Ovary (tissue), 9 donors: Measurements from ENCODE around the gene VWA5B1. TPM values are rescaled to one million over a fixed set of nuclear protein-coding genes. Genes with fewer than 3 reads are reported as not detected.

Source experiments
- DNase-seq, 5 donors: peaks; one replicate each; pipeline ENCODE4 v3.0.0-alpha.2; 2019 to 2020
- H3K27ac ChIP-seq, 2 donors: fragments of 200-600 bp; one replicate each; pipeline versions ENCODE4 v1.5.1 to v1.8.0; 2019 to 2022
- H3K27me3 ChIP-seq: fragments of 200-600 bp; one replicate; pipeline ENCODE4 v1.8.0; 2022
- H3K36me3 ChIP-seq: fragments of 200-600 bp; sonication (generic); one replicate; pipeline ENCODE4 v1.5.1; 2019
- H3K4me1 ChIP-seq: one replicate; pipeline ENCODE4 v1.8.1; 2013; ENCODE audit warnings: mild to moderate bottlenecking, moderate library complexity; ENCODE audit not compliant: insufficient read depth
- H3K4me3 ChIP-seq: fragments of 200-600 bp; sonication (generic); one replicate; pipeline ENCODE4 v1.5.1; 2017
- H3K9me3 ChIP-seq, 2 donors: fragments of 200-600 bp in 1 of 2; sonication (generic) in 1 of 2; one replicate each; pipeline versions ENCODE4 v1.5.1 to v1.8.1; 2013 to 2019; ENCODE audit warnings: mild to moderate bottlenecking in 1 of 2, moderate library complexity in 1 of 2
- CTCF ChIP-seq, 3 donors: fragments of 450-650 bp in 2 of 3; fragments of 200-600 bp in 1 of 3; IDR thresholded peaks; one replicate each; pipeline versions ENCODE4 v1.5.1 to v1.8.0; 2016 to 2022; ENCODE audit warnings: antibody characterized with exemption in 3 of 3, mild to moderate bottlenecking in 1 of 3
- EP300 ChIP-seq: sonication (generic); formaldehyde crosslinking; IDR thresholded peaks from one replicate; pipeline ENCODE4 v1.6.1; 2017; ENCODE audit warnings: antibody characterized with exemption
- POLR2A ChIP-seq: fragments of 450-650 bp; IDR thresholded peaks from one replicate; pipeline ENCODE4 v1.6.1; 2017; ENCODE audit warnings: antibody characterized with exemption, mild to moderate bottlenecking, moderate library complexity
- WGBS, 3 donors: extraction: QIAGEN DNeasy Blood & Tissue Kit in 1 of 3; methylation state at CpG; one replicate each; pipeline versions ENCODE4 v1.1.5 to v1.1.7; 2013 to 2017; 5-methylcytosine and 5-hydroxymethylcytosine counted together
- intact Hi-C, 4 donors: fragments of 100-400 bp; cut with DNase I; formaldehyde crosslinking; loops; one replicate each; pipeline versions ENCODE4 v1.11.0 to v1.15.1; 2022 to 2023
- polyA plus RNA-seq, 2 donors: library from polyadenylated mRNA; stranded (reverse); fragments of 200-250 nt in 1 of 2; fragments of 350-450 nt in 1 of 2; fragmentation: Illumina TruSeq in 1 of 2; extraction: RNeasy Lipid Tissue Mini Kit (QIAGEN cat#74804) in 1 of 2; gene quantifications; one replicate each; pipeline ENCODE4 v1.2.3, GENCODE V29; 2013 to 2014
- total RNA-seq, 7 donors: library from RNA; depleted of rRNA in 2 of 7; stranded (reverse); fragments of >200 nt in 2 of 7; fragmentation: NEBNext Ultra II Directional in 3 of 7; extraction: Animal tissue kit (Norgen Biotek cat#: 25700) in 3 of 7; gene quantifications; one replicate each; pipeline versions ENCODE4 v1.1.0 to v1.2.4, GENCODE V29; 2016 to 2023
- donor health status: DM: no; HTN: no; CAD: no; lungs with moderate emphysema.
- donor health status: DM: no; HTN: no; CAD: no.
- donor health status: Bipolar disorder and iron deficiency.
- donor health status: DM: yes; HTN: yes; CAD: no.
- donor health status: DM: no; HTN: no; CAD: no.
- donor health status: DM: yes; HTN: yes; CAD: no.

VWA5B1 gene
- total and polyA plus RNA-seq, 9 donors, result 0.10 to 1.5 (median 0.21) TPM; not detected in 5

- no peaks in the 10 kb centered on the region for H3K4me1 ChIP-seq
- H3K36me3 ChIP-seq, result no peaks in the 10 kb centered on the region
- no peaks in the 10 kb centered on the region for H3K27me3 ChIP-seq
- H3K9me3 ChIP-seq, result no peaks in the 10 kb centered on the region
- intact Hi-C loops, result no loop called here
- DNase-seq, result no peak
- TF ChIP-seq EP300 (no peak), CTCF (IDR thresholded peaks at IDR 0.05) (no peak), POLR2A (no peak)
- no peak overlapping the region for H3K4me3 ChIP-seq
- no peak overlapping the region for H3K27ac ChIP-seq
- 29 to 37% (median 37%) methylated on average over 2 of the region's 2 CpGs for WGBS, 3 donors
Observed at GRCh38 chr1:20302108-20302471, 11.4 kb downstream of the VWA5B1 start.

GRCh38 chr1:20307026-20307425, 16.4 kb downstream of the VWA5B1 start:
- TF ChIP-seq EP300, result no peak
- TF ChIP-seq POLR2A, result no peak
- no peak for TF ChIP-seq CTCF (IDR thresholded peaks at IDR 0.05)
- no peaks in the 10 kb centered on the region for H3K9me3 ChIP-seq
- intact Hi-C loops, result no loop called here
- H3K4me3 ChIP-seq, result no peak overlapping the region
- 89 to 95% (median 95%) methylated on average over 7 of the region's 7 CpGs for WGBS, 3 donors
- DNase-seq, result no peak
- no peak overlapping the region for H3K27ac ChIP-seq
- no peaks in the 10 kb centered on the region for H3K27me3 ChIP-seq
- no peaks in the 10 kb centered on the region for H3K4me1 ChIP-seq
- H3K36me3 ChIP-seq, result no peaks in the 10 kb centered on the region

- TF ChIP-seq CTCF (IDR thresholded peaks at IDR 0.05) (no peak), EP300 (no peak), POLR2A (no peak)
- 49 to 54% (median 53%) methylated on average over 5 of the region's 5 CpGs for WGBS, 3 donors
- H3K4me3 ChIP-seq, result no peak overlapping the region
- intact Hi-C loops, result no loop called here
- no peaks in the 10 kb centered on the region for H3K9me3 ChIP-seq
- H3K27me3 ChIP-seq, result no peaks in the 10 kb centered on the region
- H3K4me1 ChIP-seq, result no peaks in the 10 kb centered on the region
- H3K36me3 ChIP-seq, result no peaks in the 10 kb centered on the region
- H3K27ac ChIP-seq, result no peak overlapping the region
- DNase-seq, result no peak
Observed at GRCh38 chr1:20308569-20308968, 17.9 kb downstream of the VWA5B1 start.

GRCh38 chr1:20311289-20311688, 20.6 kb downstream of the VWA5B1 start:
- Histone ChIP-seq H3K36me3 (no peaks in the 10 kb centered on the region), H3K4me3 (no peak overlapping the region), H3K9me3 (no peaks in the 10 kb centered on the region), H3K4me1 (no peaks in the 10 kb centered on the region), H3K27me3 (no peaks in the 10 kb centered on the region), H3K27ac (no peak overlapping the region)
- no peak for DNase-seq
- intact Hi-C loops, result loop anchor here in 1 of 4 donors (2.0 kb wide), 1 partner anchor 48 kb away; no protein-coding TSS in a partner anchor
- TF ChIP-seq CTCF (IDR thresholded peaks at IDR 0.05), result no peak
- no peak for TF ChIP-seq EP300
- TF ChIP-seq POLR2A, result no peak
- 72 to 82% (median 74%) methylated on average over 5 of the region's 5 CpGs for WGBS, 3 donors
